D721Med (cell line): ENCODE data around the gene THTPA.

Experiments
- DNase-seq: peaks from one replicate; pipeline ENCODE4 v3.0.0; 2011; ENCODE audit warnings: low spot score; ENCODE audit not compliant: insufficient read length
- FAIRE-seq: peaks from 2 replicates; lab custom pipeline; 2011; peaks lifted over from hg19 to GRCh38; lab: Jason Lieb, UNC
- TF ChIP-seq, protein P1 (sequence below): IDR thresholded peaks from 2 replicates; pipeline ENCODE4 v1.5.1; 2012; ENCODE audit warnings: mild to moderate bottlenecking, control low read depth; ENCODE audit not compliant: insufficient read depth; ENCODE audit errors: missing control alignments

THTPA gene

DNA sequence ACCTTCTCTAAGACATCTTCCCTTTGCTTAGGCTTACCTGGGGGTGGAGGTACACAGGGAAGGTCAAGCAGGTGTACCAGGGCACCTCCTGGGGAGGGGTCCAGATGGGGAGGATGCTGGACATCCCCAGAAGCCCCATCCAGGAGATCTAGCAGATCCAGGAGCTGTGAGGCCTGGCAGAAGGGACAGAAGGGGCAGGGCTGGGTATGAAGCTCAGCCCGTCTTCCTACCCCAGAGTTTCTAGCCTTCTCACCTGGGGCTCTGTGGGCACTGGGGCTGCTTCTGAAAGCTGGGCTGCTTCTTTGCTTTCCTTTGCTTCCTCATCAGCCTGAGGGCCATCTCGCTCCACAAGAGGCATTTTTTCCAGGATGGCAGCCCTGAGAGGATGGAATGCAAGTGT, 5.2 kb downstream of the THTPA start:
- FAIRE-seq, result no peak
- TF ChIP-seq, protein P1, sequence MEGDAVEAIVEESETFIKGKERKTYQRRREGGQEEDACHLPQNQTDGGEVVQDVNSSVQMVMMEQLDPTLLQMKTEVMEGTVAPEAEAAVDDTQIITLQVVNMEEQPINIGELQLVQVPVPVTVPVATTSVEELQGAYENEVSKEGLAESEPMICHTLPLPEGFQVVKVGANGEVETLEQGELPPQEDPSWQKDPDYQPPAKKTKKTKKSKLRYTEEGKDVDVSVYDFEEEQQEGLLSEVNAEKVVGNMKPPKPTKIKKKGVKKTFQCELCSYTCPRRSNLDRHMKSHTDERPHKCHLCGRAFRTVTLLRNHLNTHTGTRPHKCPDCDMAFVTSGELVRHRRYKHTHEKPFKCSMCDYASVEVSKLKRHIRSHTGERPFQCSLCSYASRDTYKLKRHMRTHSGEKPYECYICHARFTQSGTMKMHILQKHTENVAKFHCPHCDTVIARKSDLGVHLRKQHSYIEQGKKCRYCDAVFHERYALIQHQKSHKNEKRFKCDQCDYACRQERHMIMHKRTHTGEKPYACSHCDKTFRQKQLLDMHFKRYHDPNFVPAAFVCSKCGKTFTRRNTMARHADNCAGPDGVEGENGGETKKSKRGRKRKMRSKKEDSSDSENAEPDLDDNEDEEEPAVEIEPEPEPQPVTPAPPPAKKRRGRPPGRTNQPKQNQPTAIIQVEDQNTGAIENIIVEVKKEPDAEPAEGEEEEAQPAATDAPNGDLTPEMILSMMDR, result no peak

DNA sequence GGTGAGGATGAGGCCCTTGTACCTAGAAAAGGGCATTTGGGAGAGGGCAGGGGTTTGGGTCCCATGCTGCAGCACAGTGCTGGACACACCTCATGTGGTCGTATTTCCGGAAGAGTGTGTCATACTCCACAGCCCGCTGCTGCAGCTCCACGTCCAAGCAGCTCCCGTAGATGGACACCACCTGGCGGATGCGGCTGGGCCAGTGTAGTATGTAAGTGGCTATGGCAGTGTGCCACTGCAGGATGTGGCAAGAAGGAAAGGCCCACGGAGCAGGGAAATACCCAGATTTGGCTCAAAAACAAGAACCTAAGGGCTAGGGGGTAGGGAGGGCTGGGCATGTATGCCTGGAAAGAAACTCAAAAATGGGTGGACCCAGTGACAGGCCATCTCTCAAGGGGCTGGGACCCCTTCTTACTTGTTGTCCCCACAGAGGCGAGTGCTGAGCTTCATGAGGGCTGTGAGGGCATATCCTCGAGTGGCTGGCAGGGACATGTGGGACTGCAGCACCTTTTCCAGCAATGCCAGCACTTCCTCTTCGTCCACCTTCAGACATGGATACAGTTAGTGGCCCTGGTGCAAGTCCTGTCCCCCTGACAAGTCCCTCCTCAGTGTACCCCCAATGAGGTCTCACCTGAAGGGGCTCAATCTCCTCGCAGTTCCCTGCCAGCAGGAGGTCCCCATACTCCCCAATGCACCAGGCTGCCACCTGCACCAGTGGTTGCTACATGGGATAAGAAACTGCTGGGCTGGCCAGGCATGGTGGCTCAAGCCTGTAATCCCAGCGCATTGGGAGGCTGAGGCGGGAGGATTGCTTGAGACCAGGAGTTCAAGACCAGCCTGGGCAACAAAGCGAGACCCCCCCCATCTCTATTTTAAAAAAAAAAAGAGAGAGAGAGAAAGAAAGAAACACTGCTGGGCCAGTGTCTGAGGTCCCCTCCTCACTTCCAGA, 6.1 kb downstream of the THTPA start:
- DNase-seq (no peak), FAIRE-seq (no peak)
- TF ChIP-seq, protein P1, result no peak

More for the DNA sequence above, 5.2 kb downstream of the THTPA start:
- no peak for DNase-seq

DNA sequence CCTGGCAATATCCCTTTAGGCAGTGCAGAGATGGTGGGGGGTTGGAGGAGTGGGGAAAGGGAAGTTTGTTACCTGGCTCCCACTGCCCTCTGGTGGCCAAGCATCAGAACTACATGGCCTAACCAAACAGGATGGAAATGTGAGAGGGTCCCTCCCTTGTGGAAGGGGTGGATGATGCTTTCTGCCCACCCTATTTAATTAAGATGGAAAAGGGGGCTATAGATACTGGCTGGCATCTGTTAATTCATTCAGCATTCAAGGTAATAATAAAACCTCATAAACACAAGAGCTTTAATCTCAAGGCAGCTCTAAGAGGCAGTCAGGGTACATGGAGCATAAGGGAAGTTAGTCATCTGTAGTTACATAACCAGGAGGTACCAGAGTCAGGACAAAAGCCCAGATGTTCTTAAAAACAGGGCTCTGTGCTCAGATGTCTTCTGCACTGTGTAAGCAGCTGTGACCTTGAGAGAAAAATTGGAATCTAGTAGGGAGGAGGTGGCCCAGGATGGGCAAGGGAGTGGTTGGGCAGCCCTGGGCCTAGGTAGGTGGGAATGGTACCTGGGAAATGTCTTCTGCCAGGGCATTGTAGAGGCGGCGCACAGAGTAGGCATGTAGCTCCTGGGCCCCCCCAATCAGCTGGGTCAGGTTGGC, 6.9 kb downstream of the THTPA start:
- TF ChIP-seq, protein P1, result peak; percentile 85
- DNase-seq (no peak), FAIRE-seq (no peak)

DNA sequence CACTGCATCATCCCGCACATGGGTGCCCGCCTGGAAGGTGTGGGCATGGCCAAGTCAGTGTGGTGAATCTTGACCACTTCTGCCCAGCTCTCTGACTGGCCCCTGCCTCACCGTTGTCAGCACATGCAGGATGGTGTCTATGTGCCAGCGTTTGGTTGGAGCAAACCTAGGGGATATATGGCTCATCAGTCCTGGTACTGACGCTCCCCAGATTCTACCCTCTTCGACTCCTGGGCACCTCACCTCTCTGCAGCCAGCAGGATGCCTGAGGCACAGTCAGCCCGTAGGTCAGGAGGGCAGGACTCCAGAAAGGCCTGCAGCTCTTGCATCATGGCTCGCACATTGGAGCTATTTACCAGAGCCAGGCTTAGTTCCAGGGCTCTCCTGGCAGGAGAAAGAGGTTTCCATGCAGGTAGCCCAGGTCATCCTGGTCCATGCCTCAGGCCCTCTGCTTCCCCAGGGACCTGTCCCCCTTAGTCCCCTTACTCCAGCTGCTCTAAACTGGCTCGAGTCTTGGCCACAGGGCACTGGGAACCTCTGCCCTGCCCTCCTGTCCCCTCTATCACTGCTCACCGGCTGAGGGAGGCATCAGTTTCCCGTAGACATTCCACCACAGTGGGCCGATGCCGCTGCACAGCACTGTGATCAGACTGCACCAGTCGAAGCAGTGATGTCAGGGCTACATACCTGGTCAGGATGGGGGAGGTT, 7.6 kb downstream of the THTPA start:
- FAIRE-seq (no peak), DNase-seq (no peak)
- TF ChIP-seq, protein P1, result no peak

DNA sequence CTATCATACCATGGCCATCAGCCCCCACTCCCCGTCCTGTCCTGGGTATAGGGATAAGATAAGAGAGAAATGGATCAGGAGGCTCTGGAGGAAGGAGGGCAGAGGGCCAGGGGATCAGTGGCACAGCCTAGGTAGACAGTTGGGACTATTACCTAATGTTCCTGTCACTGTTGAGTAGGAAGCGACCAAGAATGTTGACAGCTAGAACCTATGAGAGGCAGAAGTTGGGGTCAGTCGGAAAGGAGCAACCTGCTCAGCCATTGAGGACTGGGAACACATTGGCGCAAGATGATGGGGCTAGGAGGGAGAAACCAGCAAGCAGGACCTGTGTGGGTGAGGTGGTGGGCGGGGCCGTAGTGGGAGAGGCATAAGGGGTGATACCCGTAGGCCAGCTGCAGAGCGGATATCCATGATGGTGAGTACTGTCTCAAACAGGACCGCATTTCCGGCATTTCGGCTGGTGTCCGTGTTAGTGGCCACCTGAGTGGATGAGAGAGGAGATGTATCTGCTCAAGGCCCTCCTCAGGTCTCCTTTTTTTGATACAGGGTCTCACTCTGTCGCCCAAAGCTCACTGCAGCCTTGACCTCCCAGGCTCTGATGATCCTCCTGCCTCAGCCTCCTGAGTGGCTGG, 8.2 kb downstream of the THTPA start:
- TF ChIP-seq, protein P1, result no peak
- no peak for FAIRE-seq
- DNase-seq, result no peak

DNA sequence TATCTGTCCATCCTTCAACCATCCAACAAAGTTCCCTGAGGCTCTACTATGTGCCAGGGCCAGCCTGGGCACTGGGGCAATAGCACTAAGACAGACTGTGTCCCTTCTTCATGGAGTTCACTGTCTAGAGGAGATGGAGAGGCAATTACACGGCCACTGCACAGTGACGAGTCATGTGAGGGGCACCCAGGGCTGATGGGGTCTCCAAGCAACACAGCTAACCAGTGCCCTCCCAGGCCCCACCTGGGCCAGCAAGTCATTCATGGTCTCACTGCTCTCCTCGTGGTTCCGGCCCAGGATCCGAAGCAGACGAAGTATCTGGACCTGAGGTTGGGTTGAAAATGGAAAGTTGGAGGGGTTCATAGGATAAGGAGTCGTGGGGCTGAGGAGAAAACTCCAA, 8.8 kb downstream of the THTPA start:
- DNase-seq (no peak), FAIRE-seq (no peak)
- TF ChIP-seq, protein P1, result no peak
